GM18867 (cell line): ENCODE measurements around the gene SMIM12.

Source experiments
- ATAC-seq: cut with Tn5 transposase; IDR thresholded peaks from one replicate; pipeline ENCODE4 v1.9.1; 2021; ENCODE audit warnings: mild to moderate bottlenecking, moderate library complexity; ENCODE audit not compliant: unreplicated experiment

SMIM12 gene

GRCh38 chr1:34808051-34808810 is 51.3 kb downstream of the SMIM12 start:
- no peak for ATAC-seq

- ATAC-seq: no peak
These were observed 53.2 kb downstream of the SMIM12 start for GRCh38 chr1:34806396-34806795.

- ATAC-seq: no peak
These were observed 55.8 kb downstream of the SMIM12 start for GRCh38 chr1:34803770-34804169.
